ENCODE measurements around the gene PHF1.

The PHF1 gene

GRCh38 chr6:33420491-33421343, 9.9 kb downstream of the PHF1 start:
- DNase-seq (ENCODE audit: low read depth) = no peak
- no peak for TF ChIP-seq CTCF (IDR thresholded peaks at IDR 0.05; ENCODE audit: control insufficient read depth, extremely low read depth, insufficient read depth)
- H3K4me3 ChIP-seq (ENCODE audit: low read depth, low read length) = no peak overlapping the region

- DNase-seq (ENCODE audit: low read depth) = no peak
- no peak overlapping the region for H3K4me3 ChIP-seq (ENCODE audit: low read depth, low read length)
- no peak for TF ChIP-seq CTCF (IDR thresholded peaks at IDR 0.05; ENCODE audit: control insufficient read depth, extremely low read depth, insufficient read depth)
These were observed 10.5 kb downstream of the PHF1 start for GRCh38 chr6:33421344-33421643.

DNA sequence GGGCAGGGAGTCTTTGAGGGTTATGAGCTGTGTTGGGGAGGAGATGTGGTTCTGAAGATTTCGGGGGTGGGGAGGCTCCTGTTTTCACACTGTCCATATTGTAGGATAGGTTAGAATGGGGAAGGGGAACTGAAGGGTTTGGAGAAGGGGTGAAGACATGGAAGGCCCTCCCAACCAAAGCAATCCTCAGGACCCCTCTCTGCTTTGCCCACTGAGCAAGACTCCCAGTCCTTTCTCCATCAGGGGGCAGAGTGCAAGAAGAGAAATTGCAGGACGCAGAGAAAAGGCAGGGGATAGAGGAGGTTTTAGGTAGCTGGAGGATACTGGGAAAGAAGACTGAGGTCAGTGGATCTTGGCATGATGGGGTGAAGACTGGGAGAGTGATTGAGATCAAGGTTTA, 13.0 kb downstream of the PHF1 start:
- DNase-seq (ENCODE audit: low read depth) = no peak
- H3K4me3 ChIP-seq (ENCODE audit: low read depth, low read length) = no peak overlapping the region
- no peak for TF ChIP-seq CTCF (IDR thresholded peaks at IDR 0.05; ENCODE audit: control insufficient read depth, extremely low read depth, insufficient read depth)

DNA sequence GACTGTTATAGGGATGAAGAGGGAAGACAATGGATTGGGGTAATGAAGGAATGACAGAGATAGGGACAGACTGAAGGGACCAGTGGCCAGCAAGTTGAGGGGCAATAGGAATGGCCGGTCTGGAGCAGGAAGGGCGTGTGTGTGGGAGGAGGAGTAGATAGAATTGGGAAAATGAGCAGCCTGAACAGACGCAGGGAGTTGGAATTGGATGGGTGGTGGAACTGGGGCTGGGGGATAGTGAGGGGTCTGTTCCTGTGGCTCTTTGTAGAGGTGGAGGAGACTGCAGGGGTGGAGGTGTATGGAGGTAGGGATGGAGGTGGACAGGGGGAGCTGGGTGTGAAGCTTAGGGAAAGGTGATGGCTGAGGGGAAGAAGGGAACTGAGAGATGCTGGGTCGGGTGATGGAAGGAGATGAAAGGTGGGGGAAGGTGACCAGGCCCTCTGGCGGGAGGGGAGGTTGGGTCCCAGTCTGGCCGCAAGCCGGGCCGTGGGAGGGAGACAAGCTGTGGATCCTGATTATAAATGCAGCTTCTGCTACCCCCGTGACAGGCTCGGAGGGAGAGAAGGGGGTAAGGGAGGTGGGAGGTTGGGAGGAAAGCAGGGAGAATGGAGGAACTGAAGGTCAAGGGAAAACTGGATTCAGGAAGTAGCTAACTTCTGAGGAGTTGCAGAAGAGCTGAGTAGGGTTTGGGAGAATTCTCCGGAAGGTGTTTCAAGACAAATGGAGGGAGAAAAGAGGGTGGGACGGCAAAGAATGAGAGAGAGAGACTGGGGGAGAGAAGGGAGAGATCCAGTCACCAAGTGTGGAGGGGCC, 14.2 kb downstream of the PHF1 start:
- no peak for DNase-seq (ENCODE audit: low read depth)
- TF ChIP-seq CTCF (IDR thresholded peaks at IDR 0.05; ENCODE audit: control insufficient read depth, extremely low read depth, insufficient read depth) = no peak
- peak overlapping the region; percentile 67 for H3K4me3 ChIP-seq (ENCODE audit: low read depth, low read length)

- TF ChIP-seq CTCF (IDR thresholded peaks at IDR 0.05; ENCODE audit: control insufficient read depth, extremely low read depth, insufficient read depth) = peak; percentile 69
- peak overlapping the region; percentile 67 for H3K4me3 ChIP-seq (ENCODE audit: low read depth, low read length)
- DNase-seq (ENCODE audit: low read depth) = no peak
These were observed 15.1 kb downstream of the PHF1 start for GRCh38 chr6:33425668-33426577.

DNA sequence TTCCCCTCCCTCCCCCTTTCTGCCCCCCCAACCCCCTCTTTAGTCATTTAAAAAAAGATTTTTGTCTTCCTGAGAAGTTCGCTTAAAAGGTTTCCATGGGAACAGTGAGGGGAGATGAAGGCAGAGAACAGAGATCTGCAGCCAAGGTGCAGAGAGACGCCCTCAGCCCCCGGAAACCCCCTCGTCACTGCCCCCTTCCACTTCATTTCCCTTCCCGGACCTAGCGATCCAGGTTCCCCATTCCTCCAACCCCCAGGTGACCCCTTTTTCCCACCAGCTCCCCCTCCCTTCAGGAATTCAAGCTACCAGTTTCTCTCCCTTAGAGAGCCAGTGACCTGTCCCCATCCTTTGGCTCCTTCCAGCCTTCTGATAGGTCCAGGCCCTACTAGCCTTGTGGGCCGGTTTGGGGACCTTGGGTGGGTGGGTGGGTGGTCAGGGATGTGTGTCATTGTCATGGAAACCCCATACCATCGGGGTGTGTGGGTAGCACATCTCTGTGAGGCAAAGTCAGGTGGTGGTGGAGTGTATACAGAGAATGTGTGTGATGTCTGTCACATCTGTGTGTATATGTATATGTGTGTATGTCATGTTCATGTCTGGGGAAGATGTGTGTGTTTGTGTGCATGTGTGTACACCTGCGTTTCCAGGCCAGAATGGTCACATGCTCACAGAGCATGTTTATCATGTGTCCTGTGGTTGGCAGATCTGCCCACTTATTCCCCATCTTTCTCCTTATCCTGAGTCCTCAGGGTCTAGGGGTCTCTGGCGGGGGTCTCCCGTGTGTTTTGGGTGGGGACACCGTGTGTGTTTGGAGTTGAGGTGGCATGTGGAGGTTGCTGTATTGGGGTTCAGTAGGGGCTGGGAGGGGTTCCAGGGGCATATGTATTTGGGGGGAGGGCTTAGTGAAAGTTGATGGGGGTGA, 16.0 kb downstream of the PHF1 start:
- DNase-seq (ENCODE audit: low read depth) = no peak
- no peak for TF ChIP-seq CTCF (IDR thresholded peaks at IDR 0.05; ENCODE audit: control insufficient read depth, extremely low read depth, insufficient read depth)
- H3K4me3 ChIP-seq (ENCODE audit: low read depth, low read length) = peak overlapping the region; percentile 67

Data from LNCaP clone FGC (cell line).